ENCODE results near the gene SPATA6. TPM values are rescaled to one million over a fixed set of nuclear protein-coding genes. Genes with fewer than 3 reads are reported as not detected.
"Not testable (repeated sequence)": the region's sequence is repeated elsewhere in the genome, so short reads cannot be mapped to it uniquely, and the experiment has no call there.

SPATA6 gene
- polyA plus RNA-seq, 1 donor from 2014 or later: 3.2 TPM

DNA sequence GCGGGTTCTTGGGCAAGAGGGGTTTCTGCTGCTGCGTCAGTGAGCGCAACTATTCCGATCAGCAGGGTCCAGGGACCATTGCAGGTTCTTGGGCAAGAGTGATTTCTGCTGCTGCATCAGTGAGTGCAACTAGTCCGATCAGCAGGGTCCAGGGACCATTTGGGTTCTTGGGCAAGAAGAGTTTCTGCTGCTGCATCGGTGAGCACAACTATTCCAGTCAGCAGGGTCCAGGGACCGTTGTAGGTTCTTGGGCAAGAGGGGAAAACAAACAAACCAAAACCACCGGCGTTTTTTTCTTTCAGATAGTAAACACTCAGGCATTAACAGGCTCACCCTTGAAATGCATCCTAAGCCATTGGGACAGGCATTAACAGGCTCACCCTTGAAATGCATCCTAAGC is 32.6 kb downstream of the SPATA6 start:
- H3K9me2 ChIP-seq (ENCODE audit: insufficient read depth, low read length): no peaks in the 10 kb centered on the region
- H3K27me3 ChIP-seq (ENCODE audit: insufficient read depth, low read depth, low read length): no peaks in the 10 kb centered on the region
- no peaks in the 10 kb centered on the region for H4K20me1 ChIP-seq (ENCODE audit: insufficient read depth)
- H3K27ac ChIP-seq (ENCODE audit: low read length): no peak overlapping the region
- TF ChIP-seq RAD21 (conservative IDR thresholded peaks at IDR 0.05) (no peak), MXI1 (conservative IDR thresholded peaks at IDR 0.05; ENCODE audit: poor library complexity, severe bottlenecking) (no peak), TAF1 (IDR thresholded peaks at IDR 0.05; ENCODE audit: low read depth) (no peak), SMC3 (conservative IDR thresholded peaks at IDR 0.05; ENCODE audit: poor library complexity) (no peak), POLR2AphosphoS5 (IDR thresholded peaks at IDR 0.05) (no peak), EZH2 (IDR thresholded peaks at IDR 0.05; ENCODE audit: borderline replicate concordance, insufficient read depth, low read length, poor library complexity, severe bottlenecking) (no peak), EP300 (conservative IDR thresholded peaks at IDR 0.05; ENCODE audit: poor library complexity, severe bottlenecking) (no peak)
- TF ChIP-seq, protein P1, sequence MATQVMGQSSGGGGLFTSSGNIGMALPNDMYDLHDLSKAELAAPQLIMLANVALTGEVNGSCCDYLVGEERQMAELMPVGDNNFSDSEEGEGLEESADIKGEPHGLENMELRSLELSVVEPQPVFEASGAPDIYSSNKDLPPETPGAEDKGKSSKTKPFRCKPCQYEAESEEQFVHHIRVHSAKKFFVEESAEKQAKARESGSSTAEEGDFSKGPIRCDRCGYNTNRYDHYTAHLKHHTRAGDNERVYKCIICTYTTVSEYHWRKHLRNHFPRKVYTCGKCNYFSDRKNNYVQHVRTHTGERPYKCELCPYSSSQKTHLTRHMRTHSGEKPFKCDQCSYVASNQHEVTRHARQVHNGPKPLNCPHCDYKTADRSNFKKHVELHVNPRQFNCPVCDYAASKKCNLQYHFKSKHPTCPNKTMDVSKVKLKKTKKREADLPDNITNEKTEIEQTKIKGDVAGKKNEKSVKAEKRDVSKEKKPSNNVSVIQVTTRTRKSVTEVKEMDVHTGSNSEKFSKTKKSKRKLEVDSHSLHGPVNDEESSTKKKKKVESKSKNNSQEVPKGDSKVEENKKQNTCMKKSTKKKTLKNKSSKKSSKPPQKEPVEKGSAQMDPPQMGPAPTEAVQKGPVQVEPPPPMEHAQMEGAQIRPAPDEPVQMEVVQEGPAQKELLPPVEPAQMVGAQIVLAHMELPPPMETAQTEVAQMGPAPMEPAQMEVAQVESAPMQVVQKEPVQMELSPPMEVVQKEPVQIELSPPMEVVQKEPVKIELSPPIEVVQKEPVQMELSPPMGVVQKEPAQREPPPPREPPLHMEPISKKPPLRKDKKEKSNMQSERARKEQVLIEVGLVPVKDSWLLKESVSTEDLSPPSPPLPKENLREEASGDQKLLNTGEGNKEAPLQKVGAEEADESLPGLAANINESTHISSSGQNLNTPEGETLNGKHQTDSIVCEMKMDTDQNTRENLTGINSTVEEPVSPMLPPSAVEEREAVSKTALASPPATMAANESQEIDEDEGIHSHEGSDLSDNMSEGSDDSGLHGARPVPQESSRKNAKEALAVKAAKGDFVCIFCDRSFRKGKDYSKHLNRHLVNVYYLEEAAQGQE (IDR thresholded peaks at IDR 0.05; ENCODE audit: borderline replicate concordance): no peak
- TF ChIP-seq, protein P2, sequence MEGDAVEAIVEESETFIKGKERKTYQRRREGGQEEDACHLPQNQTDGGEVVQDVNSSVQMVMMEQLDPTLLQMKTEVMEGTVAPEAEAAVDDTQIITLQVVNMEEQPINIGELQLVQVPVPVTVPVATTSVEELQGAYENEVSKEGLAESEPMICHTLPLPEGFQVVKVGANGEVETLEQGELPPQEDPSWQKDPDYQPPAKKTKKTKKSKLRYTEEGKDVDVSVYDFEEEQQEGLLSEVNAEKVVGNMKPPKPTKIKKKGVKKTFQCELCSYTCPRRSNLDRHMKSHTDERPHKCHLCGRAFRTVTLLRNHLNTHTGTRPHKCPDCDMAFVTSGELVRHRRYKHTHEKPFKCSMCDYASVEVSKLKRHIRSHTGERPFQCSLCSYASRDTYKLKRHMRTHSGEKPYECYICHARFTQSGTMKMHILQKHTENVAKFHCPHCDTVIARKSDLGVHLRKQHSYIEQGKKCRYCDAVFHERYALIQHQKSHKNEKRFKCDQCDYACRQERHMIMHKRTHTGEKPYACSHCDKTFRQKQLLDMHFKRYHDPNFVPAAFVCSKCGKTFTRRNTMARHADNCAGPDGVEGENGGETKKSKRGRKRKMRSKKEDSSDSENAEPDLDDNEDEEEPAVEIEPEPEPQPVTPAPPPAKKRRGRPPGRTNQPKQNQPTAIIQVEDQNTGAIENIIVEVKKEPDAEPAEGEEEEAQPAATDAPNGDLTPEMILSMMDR (IDR thresholded peaks at IDR 0.05; ENCODE audit: poor library complexity, severe bottlenecking): no peak
- H3K4me3 ChIP-seq (ENCODE audit: low read length): no peak overlapping the region
- no peaks in the 10 kb centered on the region for H3K79me2 ChIP-seq (replicated peaks; ENCODE audit: insufficient read depth, low read length)
- no peak overlapping the region for H2AFZ ChIP-seq (ENCODE audit: low read depth, low read length)
- no peak overlapping the region for H3K9ac ChIP-seq (ENCODE audit: low read length)
- no peak overlapping the region for H3K4me2 ChIP-seq (ENCODE audit: low read length)
- H3F3A ChIP-seq (ENCODE audit: insufficient read depth, low read length, poor library complexity, severe bottlenecking): no peaks in the 10 kb centered on the region
- no peaks in the 10 kb centered on the region for H3K36me3 ChIP-seq (ENCODE audit: insufficient read depth, low read length)
- H3K9me3 ChIP-seq (ENCODE audit: low read length): no peaks in the 10 kb centered on the region

GRCh38 chr1:48437379-48437778 is 34.6 kb downstream of the SPATA6 start:
- H3K4me3 ChIP-seq (ENCODE audit: low read length); H3K27me3 ChIP-seq (ENCODE audit: insufficient read depth, low read depth, low read length); H3K36me3 ChIP-seq (ENCODE audit: insufficient read depth, low read length); H3K4me2 ChIP-seq (ENCODE audit: low read length); H2AFZ ChIP-seq (ENCODE audit: low read depth, low read length); H3K9me2 ChIP-seq (ENCODE audit: insufficient read depth, low read length); H3F3A ChIP-seq (ENCODE audit: insufficient read depth, low read length, poor library complexity, severe bottlenecking); H4K20me1 ChIP-seq (ENCODE audit: insufficient read depth); H3K79me2 ChIP-seq (replicated peaks; ENCODE audit: insufficient read depth, low read length); H3K9me3 ChIP-seq (ENCODE audit: low read length); H3K9ac ChIP-seq (ENCODE audit: low read length); H3K27ac ChIP-seq (ENCODE audit: low read length): not testable (repeated sequence)

- H3K79me2 ChIP-seq (replicated peaks; ENCODE audit: insufficient read depth, low read length); H3K9me2 ChIP-seq (ENCODE audit: insufficient read depth, low read length); H3K27ac ChIP-seq (ENCODE audit: low read length); H3K9me3 ChIP-seq (ENCODE audit: low read length); H3K9ac ChIP-seq (ENCODE audit: low read length); H3K27me3 ChIP-seq (ENCODE audit: insufficient read depth, low read depth, low read length); H2AFZ ChIP-seq (ENCODE audit: low read depth, low read length); H3K36me3 ChIP-seq (ENCODE audit: insufficient read depth, low read length); H3K4me3 ChIP-seq (ENCODE audit: low read length); H3F3A ChIP-seq (ENCODE audit: insufficient read depth, low read length, poor library complexity, severe bottlenecking); H3K4me2 ChIP-seq (ENCODE audit: low read length); H4K20me1 ChIP-seq (ENCODE audit: insufficient read depth): not testable (repeated sequence)
Measured at GRCh38 chr1:48435312-48436002, 36.5 kb downstream of the SPATA6 start.

Measured in neural cell (in vitro differentiated cells).